MCF 10A (cell line): Measurements from ENCODE around the gene ARHGEF12. TPM values are rescaled to one million over a fixed set of nuclear protein-coding genes. Genes with fewer than 3 reads are reported as not detected.

Experiments used
- BruUV-seq: library from RNA; stranded (reverse); fragments of 400-500 nt; replicated peaks from 2 replicates; lab custom pipeline; 2021; lab: Mats Ljungman, UMichigan
- CTCF ChIA-PET: fragments of 300-600 bp; sonication (Branson Sonifier 250); formaldehyde crosslinking; extraction: SDS; loops from one replicate; lab custom pipeline; 2021; ENCODE audit warnings: antibody characterized with exemption, inconsistent platforms; lab: Yijun Ruan, JAX
- POLR2A ChIA-PET: fragments of 300-600, 350-650 bp; sonication (Branson Sonifier 250); formaldehyde crosslinking; extraction: SDS; loops from one replicate; lab custom pipeline; 2020; ENCODE audit warnings: antibody characterized with exemption, inconsistent platforms; lab: Yijun Ruan, JAX
- DNase-seq: peaks from one replicate; pipeline ENCODE4 v3.0.0-alpha.2; 2018; ENCODE audit not compliant: unreplicated experiment
- H3K27ac Mint-ChIP-seq: one replicate; pipeline ENCODE4 v1.8.0; 2022; ENCODE audit warnings: mild to moderate bottlenecking, low read depth, mixed read lengths; ENCODE audit not compliant: unreplicated experiment
- H3K27me3 Mint-ChIP-seq: one replicate; pipeline ENCODE4 v1.8.0; 2022; ENCODE audit warnings: mixed read lengths; ENCODE audit not compliant: insufficient read depth, unreplicated experiment
- H3K36me3 Mint-ChIP-seq: one replicate; pipeline ENCODE4 v1.8.0; 2022; ENCODE audit warnings: mild to moderate bottlenecking, moderate library complexity, mixed read lengths; ENCODE audit not compliant: insufficient read depth, unreplicated experiment
- H3K4me1 Mint-ChIP-seq: one replicate; pipeline ENCODE4 v1.8.0; 2022; ENCODE audit warnings: mixed read lengths; ENCODE audit not compliant: insufficient read depth, unreplicated experiment
- H3K4me3 Mint-ChIP-seq: one replicate; pipeline ENCODE4 v1.8.0; 2022; ENCODE audit warnings: mild to moderate bottlenecking, moderate library complexity, mixed read lengths; ENCODE audit not compliant: unreplicated experiment
- H3K9me3 Mint-ChIP-seq: one replicate; pipeline ENCODE4 v1.8.0; 2022; ENCODE audit warnings: mixed read lengths; ENCODE audit not compliant: unreplicated experiment
- CTCF ChIP-seq: fragments of 200-600 bp; IDR thresholded peaks from one replicate; pipeline ENCODE4 v1.8.0; 2022; ENCODE audit warnings: antibody characterized with exemption, mild to moderate bottlenecking; ENCODE audit not compliant: unreplicated experiment
- intact Hi-C: fragments of 100-400 bp; cut with micrococcal nuclease; formaldehyde crosslinking; loops from 2 replicates; pipeline ENCODE4 v1.14.1; 2022
- total RNA-seq: library from RNA; stranded (reverse); gene quantifications from 2 replicates; pipeline ENCODE4 v1.2.3, GENCODE V29; 2022

Gene ARHGEF12
- total RNA-seq, 1 experiment from 2014 or later, result 61.2 TPM

DNA sequence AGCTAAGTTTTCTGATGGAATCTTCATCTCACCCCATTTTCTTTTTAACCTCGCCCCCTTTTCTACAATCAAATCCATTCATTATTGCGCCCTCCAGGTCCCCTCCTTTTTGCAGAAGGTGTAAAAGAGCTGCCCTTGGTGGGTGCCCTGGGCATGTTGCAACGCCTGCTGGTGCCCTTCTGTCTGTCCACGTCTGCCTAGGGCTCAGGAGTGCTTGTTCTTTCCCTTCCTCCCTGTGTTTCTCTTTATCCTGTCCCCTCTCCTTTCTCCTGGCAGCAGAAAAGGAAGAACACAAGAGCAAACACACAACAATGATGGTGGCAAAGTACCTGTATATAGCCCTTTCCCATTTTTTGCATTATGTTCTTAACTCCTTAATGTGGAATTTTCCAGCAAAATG lies 17.3 kb upstream of the ARHGEF12 start:
- BruUV-seq, result no TSS peak
- H3K27me3 Mint-ChIP-seq, result no peaks in the 10 kb centered on the region
- no peaks in the 10 kb centered on the region for H3K9me3 Mint-ChIP-seq
- H3K4me3 Mint-ChIP-seq, result no peak overlapping the region
- no peaks in the 10 kb centered on the region for H3K36me3 Mint-ChIP-seq
- no peak for DNase-seq
- H3K4me1 Mint-ChIP-seq, result peaks cover 24% of the 10 kb centered on the region
- H3K27ac Mint-ChIP-seq, result no peak overlapping the region
- ChIA-PET POLR2A (interaction anchor here (0.5 to 1.4 kb wide), 3 partner anchors 12 to 621 kb away, joined by 3 read pairs; no protein-coding TSS in a partner anchor), CTCF (interaction anchor here (0.7 to 2.0 kb wide), 2 partner anchors 16 to 151 kb away, joined by 3 to 8 read pairs; no protein-coding TSS in a partner anchor)
- intact Hi-C loops, result no loop called here
- TF ChIP-seq CTCF, result no peak

DNA sequence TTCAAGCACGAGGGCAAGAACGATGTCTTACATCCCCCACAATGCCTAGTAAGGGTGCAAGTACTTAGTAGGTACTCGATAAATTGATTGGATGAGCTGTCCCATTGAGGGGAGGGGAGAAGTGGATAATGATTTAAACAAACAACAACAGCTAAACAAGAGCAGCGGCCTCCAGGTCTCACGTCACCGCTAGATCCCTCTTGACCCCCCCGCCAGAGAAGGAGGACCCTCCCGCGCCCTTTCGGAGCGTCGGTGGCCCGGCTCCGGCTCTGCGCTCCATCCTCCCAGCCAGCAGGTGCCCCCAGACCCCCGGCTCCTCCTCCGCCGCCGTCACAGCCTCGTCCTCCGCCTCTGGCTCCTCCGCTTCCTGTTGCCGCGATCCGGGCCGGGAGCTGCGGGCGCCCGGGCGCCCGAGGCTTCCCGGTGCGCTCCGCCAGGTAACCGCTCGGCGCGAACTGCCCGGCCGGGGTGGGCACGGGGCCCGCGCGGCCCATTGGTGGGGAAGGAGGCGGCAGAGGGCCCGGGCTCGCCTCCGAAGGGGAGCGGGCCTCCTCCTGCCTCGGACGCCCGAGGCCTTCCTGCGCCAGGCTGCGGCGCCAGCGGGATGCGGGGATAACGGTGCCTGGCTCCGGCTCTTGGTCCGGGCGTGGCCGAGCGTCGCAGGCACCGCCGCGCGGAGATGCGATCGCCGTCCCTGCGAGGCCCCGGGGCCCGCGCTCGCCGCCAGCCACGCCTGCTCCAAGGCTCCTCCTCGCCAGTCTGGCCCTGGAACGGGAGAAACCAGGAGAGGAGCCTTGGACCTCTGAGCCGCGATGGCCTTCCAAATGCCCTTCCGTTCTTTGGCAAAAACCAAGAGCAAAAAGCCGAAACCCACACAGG lies 11.0 kb upstream of the ARHGEF12 start, which contains the start of gene TLCD5:
Gene TLCD5 (plus strand): TSS at position 368 of the 879 bp plus-strand sequence. CDS start 2,143 bp downstream, outside the sequence.
- no TSS peak for BruUV-seq
- POLR2A ChIA-PET, result interaction anchor here (0.7 to 2.9 kb wide), 8 partner anchors 10 to 1046 kb away, joined by 3 to 13 read pairs (median 3); partner anchors contain the start of gene ARHGEF12
- intact Hi-C loops, result loop anchor here (1.0 kb wide), 1 partner anchor 19 kb away; no protein-coding TSS in a partner anchor
- Mint-ChIP-seq H3K9me3 (no peaks in the 10 kb centered on the region), H3K4me3 (peak within 1 kb of the TSS; percentile 73), H3K27me3 (no peaks in the 10 kb centered on the region), H3K4me1 (peaks cover 13% of the 10 kb centered on the region), H3K36me3 (peaks cover 6% of the 10 kb centered on the region), H3K27ac (peak within 1 kb of the TSS; percentile 60)
- CTCF ChIA-PET, result interaction anchor here (0.6 to 0.8 kb wide), 6 partner anchors 12 to 1903 kb away, joined by 3 to 5 read pairs (median 3); no protein-coding TSS in a partner anchor
- no peak for TF ChIP-seq CTCF
- DNase-seq, result peak; percentile 55

GRCh38 chr11:120326228-120326627 lies 10.0 kb upstream of the ARHGEF12 start:
- no TSS peak for BruUV-seq
- intact Hi-C loops, result no loop called here
- no peak for DNase-seq
- peak overlapping the region; percentile 60 for H3K27ac Mint-ChIP-seq
- peaks cover 9% of the 10 kb centered on the region for H3K36me3 Mint-ChIP-seq
- no peaks in the 10 kb centered on the region for H3K9me3 Mint-ChIP-seq
- H3K4me1 Mint-ChIP-seq, result peaks cover 20% of the 10 kb centered on the region
- H3K4me3 Mint-ChIP-seq, result peak overlapping the region; percentile 73
- ChIA-PET POLR2A (interaction anchor here (0.7 to 2.9 kb wide), 10 partner anchors 9 to 1045 kb away, joined by 3 to 14 read pairs (median 3); partner anchors contain the start of gene ARHGEF12), CTCF (interaction anchor here (0.8 to 1.2 kb wide), 4 partner anchors 13 to 89 kb away, joined by 3 to 5 read pairs (median 4); no protein-coding TSS in a partner anchor)
- H3K27me3 Mint-ChIP-seq, result no peaks in the 10 kb centered on the region
- no peak for TF ChIP-seq CTCF

DNA sequence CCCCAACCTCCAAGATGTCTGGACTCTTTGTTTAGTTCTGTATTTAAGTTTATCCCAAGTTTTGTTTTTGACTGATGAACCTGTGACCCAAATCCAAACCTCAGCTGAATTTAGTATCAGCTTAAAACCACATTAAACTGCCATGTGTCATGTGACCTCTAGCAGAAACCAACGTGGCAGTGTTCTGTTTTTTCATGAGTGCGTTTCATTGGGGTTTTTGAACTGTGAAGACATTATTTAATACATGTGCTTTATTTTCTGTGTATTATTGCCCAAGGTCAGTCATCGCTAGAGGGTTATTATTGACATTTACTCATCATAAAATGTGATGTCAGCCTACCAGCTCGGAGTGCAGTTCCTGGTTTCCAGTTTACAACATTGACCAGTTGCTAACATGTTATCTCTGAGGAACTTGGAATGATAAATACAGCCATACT lies 9.3 kb upstream of the ARHGEF12 start:
- no peak for DNase-seq
- no peak overlapping the region for H3K27ac Mint-ChIP-seq
- BruUV-seq, result no TSS peak

More for the DNA sequence above, 9.3 kb upstream of the ARHGEF12 start:
- H3K4me3 Mint-ChIP-seq, result peak overlapping the region; percentile 73
- intact Hi-C loops, result no loop called here
- ChIA-PET CTCF (interaction anchor here (0.8 to 1.2 kb wide), 4 partner anchors 13 to 90 kb away, joined by 3 to 5 read pairs (median 4); no protein-coding TSS in a partner anchor), POLR2A (interaction anchor here (0.8 to 2.9 kb wide), 7 partner anchors 9 to 105 kb away, joined by 3 to 14 read pairs (median 4); partner anchors contain the start of gene ARHGEF12)
- no peaks in the 10 kb centered on the region for H3K9me3 Mint-ChIP-seq
- peaks cover 26% of the 10 kb centered on the region for H3K4me1 Mint-ChIP-seq
- H3K27me3 Mint-ChIP-seq, result no peaks in the 10 kb centered on the region
- H3K36me3 Mint-ChIP-seq, result peaks cover 9% of the 10 kb centered on the region
- TF ChIP-seq CTCF, result no peak
